ENCODE data around the gene NIPA2. TPM values are rescaled to one million over a fixed set of nuclear protein-coding genes. Genes with fewer than 3 reads are reported as not detected.
"Not testable (repeated sequence)": the region's sequence is repeated elsewhere in the genome, so short reads cannot be mapped to it uniquely, and the experiment has no call there.

The NIPA2 gene
- 34.4 TPM for total RNA-seq

GRCh38 chr15:22838292-22839042 lies at the start of gene NIPA2:
Gene NIPA2, plus strand, starts transcription at chr15:22838666. Its CDS starts 13,066 bp downstream, at chr15:22851732.
- peak; percentile 99 for DNase-seq

- no peak for DNase-seq
Observed at GRCh38 chr15:22794063-22794462, 44.4 kb upstream of the NIPA2 start.

- DNase-seq: no peak
Observed at GRCh38 chr15:22794621-22795167, 43.8 kb upstream of the NIPA2 start.

GRCh38 chr15:22795206-22796063 lies 43.0 kb upstream of the NIPA2 start:
- no peak for DNase-seq

GRCh38 chr15:22796079-22796478 lies 42.4 kb upstream of the NIPA2 start:
- no peak for DNase-seq

- no peak for DNase-seq
Observed at GRCh38 chr15:22799902-22800301, 38.6 kb upstream of the NIPA2 start.

- not testable (repeated sequence) for DNase-seq
Observed at GRCh38 chr15:22803006-22803405, 35.5 kb upstream of the NIPA2 start.

- DNase-seq: no peak
Observed at GRCh38 chr15:22806156-22806555, 32.3 kb upstream of the NIPA2 start.

- DNase-seq: no peak
Observed at GRCh38 chr15:22806664-22807063, 31.8 kb upstream of the NIPA2 start.

GRCh38 chr15:22807831-22808230 lies 30.6 kb upstream of the NIPA2 start:
- DNase-seq: not testable (repeated sequence)

GRCh38 chr15:22808240-22808639 lies 30.2 kb upstream of the NIPA2 start:
- no peak for DNase-seq

- no peak for DNase-seq
Observed at GRCh38 chr15:22808761-22809280, 29.6 kb upstream of the NIPA2 start.

- no peak for DNase-seq
Observed at GRCh38 chr15:22810033-22810852, 28.2 kb upstream of the NIPA2 start.

- DNase-seq: no peak
Observed at GRCh38 chr15:22810853-22811338, 27.6 kb upstream of the NIPA2 start.

- DNase-seq: no peak
Observed at GRCh38 chr15:22811640-22812039, 26.8 kb upstream of the NIPA2 start.

- DNase-seq: no peak
Observed at GRCh38 chr15:22813844-22814243, 24.6 kb upstream of the NIPA2 start.

- no peak for DNase-seq
Observed at GRCh38 chr15:22815766-22816165, 22.7 kb upstream of the NIPA2 start.

- no peak for DNase-seq
Observed at GRCh38 chr15:22819651-22820050, 18.8 kb upstream of the NIPA2 start.

- DNase-seq: no peak
Observed at GRCh38 chr15:22823495-22824128, 14.9 kb upstream of the NIPA2 start.

GRCh38 chr15:22827125-22827524 lies 11.3 kb upstream of the NIPA2 start:
- no peak for DNase-seq

GRCh38 chr15:22831473-22831872 lies 7.0 kb upstream of the NIPA2 start:
- no peak for DNase-seq
